ENCODE results near the gene ZNF212. TPM values are rescaled to one million over a fixed set of nuclear protein-coding genes. Genes with fewer than 3 reads are reported as not detected.
"Not testable (repeated sequence)": the region's sequence is repeated elsewhere in the genome, so short reads cannot be mapped to it uniquely, and the experiment has no call there.

ZNF212 gene
- total RNA-seq, 4 donors from 2014 or later: 8.0 to 11.1 (median 10.2) TPM

DNA sequence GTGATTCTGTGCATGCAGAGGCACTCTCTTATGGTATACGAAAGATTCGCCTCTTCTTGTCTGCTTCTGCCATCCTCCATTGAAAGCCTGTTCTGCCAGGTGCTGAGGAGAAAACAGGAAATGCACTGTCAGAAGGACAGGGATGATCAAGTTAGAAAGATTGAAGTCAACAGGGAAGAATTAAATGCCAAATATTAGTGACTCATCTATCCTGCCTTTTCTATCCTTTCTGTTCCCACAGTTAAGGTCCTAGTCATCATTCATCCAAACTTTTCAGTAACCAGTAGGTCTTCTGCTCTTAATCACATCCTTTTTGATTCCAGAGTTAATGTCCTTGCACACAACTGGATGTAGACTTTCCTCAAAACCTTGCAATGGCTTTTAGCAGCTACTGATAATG is 17.7 kb downstream of the ZNF212 start:
- Histone ChIP-seq H3K36me3 (peaks cover 12 to 46% (median 22%) of the 10 kb centered on the region in 3 donors), H3K27me3 (no peaks in the 10 kb centered on the region), H3K9me3 (no peaks in the 10 kb centered on the region), H3K27ac (no peak overlapping the region), H3K4me3 (no peak overlapping the region), H3K4me1 (peaks cover 0 to 22% (median 5%) of the 10 kb centered on the region in 3 donors)
- TF ChIP-seq, protein P1, sequence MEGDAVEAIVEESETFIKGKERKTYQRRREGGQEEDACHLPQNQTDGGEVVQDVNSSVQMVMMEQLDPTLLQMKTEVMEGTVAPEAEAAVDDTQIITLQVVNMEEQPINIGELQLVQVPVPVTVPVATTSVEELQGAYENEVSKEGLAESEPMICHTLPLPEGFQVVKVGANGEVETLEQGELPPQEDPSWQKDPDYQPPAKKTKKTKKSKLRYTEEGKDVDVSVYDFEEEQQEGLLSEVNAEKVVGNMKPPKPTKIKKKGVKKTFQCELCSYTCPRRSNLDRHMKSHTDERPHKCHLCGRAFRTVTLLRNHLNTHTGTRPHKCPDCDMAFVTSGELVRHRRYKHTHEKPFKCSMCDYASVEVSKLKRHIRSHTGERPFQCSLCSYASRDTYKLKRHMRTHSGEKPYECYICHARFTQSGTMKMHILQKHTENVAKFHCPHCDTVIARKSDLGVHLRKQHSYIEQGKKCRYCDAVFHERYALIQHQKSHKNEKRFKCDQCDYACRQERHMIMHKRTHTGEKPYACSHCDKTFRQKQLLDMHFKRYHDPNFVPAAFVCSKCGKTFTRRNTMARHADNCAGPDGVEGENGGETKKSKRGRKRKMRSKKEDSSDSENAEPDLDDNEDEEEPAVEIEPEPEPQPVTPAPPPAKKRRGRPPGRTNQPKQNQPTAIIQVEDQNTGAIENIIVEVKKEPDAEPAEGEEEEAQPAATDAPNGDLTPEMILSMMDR (IDR thresholded peaks at IDR 0.05): no peak
- TF ChIP-seq POLR2A (IDR thresholded peaks at IDR 0.05): no peak
- 70 to 83% methylated on average over 2 of the region's 2 CpGs for WGBS, 2 donors
- intact Hi-C loops (cut with DNase I): no loop called here
- DNase-seq: no peak

- Histone ChIP-seq H3K36me3 (peaks cover 0 to 27% (median 2%) of the 10 kb centered on the region in 3 donors), H3K9me3 (no peaks in the 10 kb centered on the region), H3K27me3 (no peaks in the 10 kb centered on the region), H3K4me3 (peak overlapping the region; percentile 56 to 86 (median 63)), H3K4me1 (peaks cover 0 to 45% (median 11%) of the 10 kb centered on the region in 3 donors), H3K27ac (peak overlapping the region; percentile 86 to 97 (median 94))
- TF ChIP-seq POLR2A (IDR thresholded peaks at IDR 0.05): no peak
- TF ChIP-seq, protein P1 (IDR thresholded peaks at IDR 0.05): no peak
- DNase-seq: no peak
- intact Hi-C loops (cut with DNase I): no loop called here
- WGBS, 2 donors: 1 to 7% methylated on average over 8 to 16 of the region's 16 CpGs
Observed at GRCh38 chr7:149261316-149261828, 21.9 kb downstream of the ZNF212 start.

GRCh38 chr7:149261829-149262617 is 22.6 kb downstream of the ZNF212 start, which contains the start of gene ZNF783:
ZNF783 (plus strand) TSS chr7:149262196; CDS start chr7:149262334, 138 bp downstream.
- Histone ChIP-seq H3K4me3 (peak within 1 kb of the TSS; percentile 56 to 86 (median 63)), H3K27me3 (no peaks in the 10 kb centered on the region), H3K27ac (peak within 1 kb of the TSS; percentile 86 to 97 (median 94)), H3K9me3 (no peaks in the 10 kb centered on the region), H3K4me1 (peaks cover 0 to 40% (median 11%) of the 10 kb centered on the region in 3 donors), H3K36me3 (peaks cover 0 to 30% (median 8%) of the 10 kb centered on the region in 3 donors)
- intact Hi-C loops (cut with DNase I): no loop called here
- no peak for DNase-seq
- peak in 1 of 4 donors; percentile 31 for TF ChIP-seq POLR2A (IDR thresholded peaks at IDR 0.05)
- TF ChIP-seq, protein P1 (IDR thresholded peaks at IDR 0.05): peak; percentile 51 to 96 (median 92)
- 0% methylated on average over 1 to 39 of the region's 115 CpGs for WGBS, 2 donors

DNA sequence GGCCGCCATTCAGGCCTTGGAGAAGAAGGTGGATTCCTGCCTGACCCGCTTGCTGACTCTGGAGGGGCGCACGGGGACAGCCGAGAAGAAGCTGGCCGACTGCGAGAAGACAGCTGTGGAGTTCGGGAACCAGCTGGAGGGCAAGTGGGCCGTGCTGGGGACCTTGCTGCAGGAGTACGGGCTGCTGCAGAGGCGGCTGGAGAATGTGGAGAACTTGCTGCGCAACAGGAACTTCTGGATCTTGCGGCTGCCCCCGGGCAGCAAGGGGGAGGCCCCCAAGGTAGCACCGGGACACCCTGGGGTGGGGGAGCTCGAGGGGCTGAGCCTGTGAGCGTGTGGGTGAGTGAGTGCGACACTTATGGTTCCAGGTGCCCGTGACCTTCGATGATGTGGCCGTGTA is 27.0 kb downstream of the ZNF212 start:
- Histone ChIP-seq H3K27ac (no peak overlapping the region), H3K4me1 (peaks cover 0 to 27% (median 6%) of the 10 kb centered on the region in 3 donors), H3K36me3 (peaks cover 0 to 72% (median 26%) of the 10 kb centered on the region in 3 donors), H3K9me3 (no peaks in the 10 kb centered on the region), H3K27me3 (no peaks in the 10 kb centered on the region), H3K4me3 (no peak overlapping the region)
- no peak for TF ChIP-seq POLR2A (IDR thresholded peaks at IDR 0.05)
- TF ChIP-seq, protein P1 (IDR thresholded peaks at IDR 0.05): no peak
- intact Hi-C loops (cut with DNase I): no loop called here
- DNase-seq: no peak
- 79 to 95% methylated on average over 12 to 14 of the region's 21 CpGs for WGBS, 2 donors

- Histone ChIP-seq H3K27ac (no peak overlapping the region), H3K4me3 (no peak overlapping the region), H3K36me3 (peaks cover 0 to 85% (median 33%) of the 10 kb centered on the region in 3 donors), H3K4me1 (peaks cover 0 to 17% (median 3%) of the 10 kb centered on the region in 3 donors), H3K27me3 (no peaks in the 10 kb centered on the region), H3K9me3 (no peaks in the 10 kb centered on the region)
- TF ChIP-seq, protein P1 (IDR thresholded peaks at IDR 0.05): no peak
- TF ChIP-seq POLR2A (IDR thresholded peaks at IDR 0.05): no peak
- WGBS, 2 donors: 96 to 99% methylated on average over 7 to 8 of the region's 8 CpGs
- intact Hi-C loops (cut with DNase I): no loop called here
- DNase-seq: no peak
Observed at GRCh38 chr7:149267733-149268132, 28.3 kb downstream of the ZNF212 start.

- intact Hi-C loops (cut with DNase I); H3K4me1 ChIP-seq; H3K9me3 ChIP-seq; H3K27me3 ChIP-seq; H3K4me3 ChIP-seq; DNase-seq; H3K27ac ChIP-seq: not testable (repeated sequence)
- H3K36me3 ChIP-seq: peaks cover 0 to 98% (median 28%) of the 10 kb centered on the region in 3 donors
- 94 to 98% methylated on average over 8 of the region's 8 CpGs for WGBS, 2 donors
Observed at GRCh38 chr7:149274424-149274823, 35.0 kb downstream of the ZNF212 start.

Data from esophagus squamous epithelium (tissue), 5 donors.